Ishikawa (cell line): ENCODE data around the gene NACC2.

Experiments
- CEBPB ChIP-seq: IDR thresholded peaks from 2 replicates; pipeline ENCODE4 v1.6.1; 2012
- CREB1 ChIP-seq: IDR thresholded peaks from 2 replicates; pipeline ENCODE4 v1.6.1; 2012; ENCODE audit warnings: low read depth
- EGR1 ChIP-seq: IDR thresholded peaks from 2 replicates; pipeline ENCODE4 v1.6.1; 2012
- EP300 ChIP-seq: IDR thresholded peaks from 2 replicates; pipeline ENCODE4 v1.6.1; 2012; ENCODE audit warnings: borderline replicate concordance
- FOXM1 ChIP-seq: IDR thresholded peaks from 2 replicates; pipeline ENCODE4 v1.6.1; 2012; ENCODE audit warnings: low read depth, borderline replicate concordance
- MAX ChIP-seq: IDR thresholded peaks from 2 replicates; pipeline ENCODE4 v1.6.1; 2012
- NFIC ChIP-seq: IDR thresholded peaks from 2 replicates; pipeline ENCODE4 v1.6.1; 2012
- RAD21 ChIP-seq: IDR thresholded peaks from 2 replicates; pipeline ENCODE4 v1.6.1; 2012; ENCODE audit warnings: low read depth
- REST ChIP-seq: IDR thresholded peaks from 2 replicates; pipeline ENCODE4 v1.6.1; 2012; ENCODE audit warnings: low read depth, mild to moderate bottlenecking
- TAF1 ChIP-seq: IDR thresholded peaks from 2 replicates; pipeline ENCODE4 v1.6.1; 2012; ENCODE audit warnings: low read depth, mild to moderate bottlenecking
- TCF12 ChIP-seq: IDR thresholded peaks from 2 replicates; pipeline ENCODE4 v1.6.1; 2012; ENCODE audit warnings: low read depth
- TEAD4 ChIP-seq: IDR thresholded peaks from 2 replicates; pipeline ENCODE4 v1.6.1; 2012
- YY1 ChIP-seq: IDR thresholded peaks from 2 replicates; pipeline ENCODE4 v1.6.1; 2012; ENCODE audit warnings: low read depth
- ZBTB7A ChIP-seq: IDR thresholded peaks from 2 replicates; pipeline ENCODE4 v1.6.1; 2012; ENCODE audit warnings: low read depth

GRCh38 chr9:135983208-135984071, 111.6 kb downstream of the NACC2 start:
- TF ChIP-seq EP300, result no peak
- no peak for TF ChIP-seq YY1
- no peak for TF ChIP-seq CEBPB
- TF ChIP-seq TCF12, result no peak
- TF ChIP-seq TEAD4, result no peak
- TF ChIP-seq TAF1, result no peak
- TF ChIP-seq FOXM1, result no peak
- no peak for TF ChIP-seq REST
- no peak for TF ChIP-seq MAX
- TF ChIP-seq NFIC, result no peak
- TF ChIP-seq EGR1, result no peak
- TF ChIP-seq ZBTB7A, result no peak
- no peak for TF ChIP-seq RAD21
- no peak for TF ChIP-seq CREB1
